IPS-18c (cell line): ENCODE results near the gene HLA-G.
"Not testable (repeated sequence)": the region's sequence is repeated elsewhere in the genome, so short reads cannot be mapped to it uniquely, and the experiment has no call there.

Experiments
- H3K4me3 ChIP-seq: 2 replicates; pipeline ENCODE4 v1.7.0; 2013; ENCODE audit warnings: low read depth, mild to moderate bottlenecking, low read length, moderate library complexity; ENCODE audit not compliant: insufficient read depth
- H3K9me3 ChIP-seq: one replicate; pipeline ENCODE4 v1.6.1; 2013; ENCODE audit warnings: mild to moderate bottlenecking, low read length, moderate library complexity; ENCODE audit not compliant: control insufficient read depth, insufficient read depth

The HLA-G gene

GRCh38 chr6:29850011-29850553, 22.5 kb downstream of the HLA-G start:
- peak overlapping the region; percentile 46; the same call in 1 of the 2 replicates for H3K4me3 ChIP-seq
- no peaks in the 10 kb centered on the region for H3K9me3 ChIP-seq

GRCh38 chr6:29851190-29851589, 23.6 kb downstream of the HLA-G start:
- no peak overlapping the region for H3K4me3 ChIP-seq
- no peaks in the 10 kb centered on the region for H3K9me3 ChIP-seq

- H3K9me3 ChIP-seq, result no peaks in the 10 kb centered on the region
Measured at GRCh38 chr6:29853245-29853644, 25.6 kb downstream of the HLA-G start.

GRCh38 chr6:29858006-29858405, 30.4 kb downstream of the HLA-G start:
- Histone ChIP-seq H3K9me3 (no peaks in the 10 kb centered on the region), H3K4me3 (no peak overlapping the region)

More at GRCh38 chr6:29853245-29853644, 25.6 kb downstream of the HLA-G start:
- H3K4me3 ChIP-seq, result no peak overlapping the region

GRCh38 chr6:29861521-29862255, 34.1 kb downstream of the HLA-G start:
- Histone ChIP-seq H3K4me3 (no peak overlapping the region), H3K9me3 (no peaks in the 10 kb centered on the region)

GRCh38 chr6:29864037-29864810, 36.6 kb downstream of the HLA-G start:
- no peaks in the 10 kb centered on the region for H3K9me3 ChIP-seq
- peak overlapping the region; percentile 15; the same call in 1 of the 2 replicates for H3K4me3 ChIP-seq

GRCh38 chr6:29865631-29866030, 38.0 kb downstream of the HLA-G start:
- Histone ChIP-seq H3K4me3 (no peak overlapping the region), H3K9me3 (no peaks in the 10 kb centered on the region)

- no peaks in the 10 kb centered on the region for H3K9me3 ChIP-seq
- no peak overlapping the region for H3K4me3 ChIP-seq
Measured at GRCh38 chr6:29870104-29870503, 42.5 kb downstream of the HLA-G start.

- H3K4me3 ChIP-seq, result no peak overlapping the region
- no peaks in the 10 kb centered on the region for H3K9me3 ChIP-seq
Measured at GRCh38 chr6:29872791-29873190, 45.2 kb downstream of the HLA-G start.

- Histone ChIP-seq H3K4me3 (no peak overlapping the region), H3K9me3 (no peaks in the 10 kb centered on the region)
Measured at GRCh38 chr6:29875257-29875656, 47.6 kb downstream of the HLA-G start.

- not testable (repeated sequence) for H3K9me3 ChIP-seq, H3K4me3 ChIP-seq
Measured at GRCh38 chr6:29875734-29876133, 48.1 kb downstream of the HLA-G start.
